Panc1 (cell line): ENCODE results near the gene HSF2. TPM values are rescaled to one million over a fixed set of nuclear protein-coding genes. Genes with fewer than 3 reads are reported as not detected.

Source experiments
- ATAC-seq: fragments of 200-7000 bp; cut with Tn5 transposase; 2 replicates; pipeline ENCODE4 v1.9.1; 2020; ENCODE audit warnings: mild to moderate bottlenecking, moderate library complexity
- BruUV-seq: library from RNA; stranded (reverse); fragments of 400-500 nt; replicated peaks from 2 replicates; lab custom pipeline; 2021; lab: Mats Ljungman, UMichigan
- CTCF ChIA-PET: fragments of 300-600 bp; sonication (Branson Sonifier 250); formaldehyde crosslinking; loops from one replicate; lab custom pipeline; 2022; ENCODE audit warnings: antibody characterized with exemption; lab: Charles Lee
- POLR2A ChIA-PET: fragments of 300-600 bp; sonication (Branson Sonifier 250); formaldehyde crosslinking; loops from one replicate; lab custom pipeline; 2022; ENCODE audit warnings: antibody characterized with exemption; lab: Charles Lee
- DNase-seq: peaks from one replicate; pipeline ENCODE4 v3.0.0-alpha.2; 2010; ENCODE audit warnings: low read depth, low spot score
- H3K27ac ChIP-seq: 2 replicates; pipeline ENCODE4 v1.5.1; 2011; ENCODE audit warnings: mild to moderate bottlenecking, low read length, inconsistent platforms
- H3K27me3 ChIP-seq: fragments of 200-500 bp; sonication (Bioruptor generic); 2 replicates; pipeline ENCODE4 v1.6.0; 2014; ENCODE audit warnings: low read length, inconsistent platforms; ENCODE audit not compliant: control insufficient read depth, insufficient read depth
- H3K36me3 ChIP-seq: fragments of 200-500 bp; sonication (Bioruptor generic); 2 replicates; pipeline ENCODE4 v1.5.1; 2014; ENCODE audit warnings: inconsistent platforms, mild to moderate bottlenecking, low read length, moderate library complexity; ENCODE audit not compliant: control insufficient read depth, insufficient read depth
- H3K4me1 ChIP-seq: 2 replicates; pipeline ENCODE4 v1.5.1; 2011; ENCODE audit warnings: inconsistent platforms, mild to moderate bottlenecking, low read length, moderate library complexity; ENCODE audit not compliant: control insufficient read depth, insufficient read depth
- H3K4me3 ChIP-seq, 2 experiments: 2 replicates each; pipeline ENCODE4 v1.5.1; 2011 to 2012; ENCODE audit warnings: low read depth in 2 of 2, low read length in 2 of 2, mild to moderate bottlenecking in 2 of 2, inconsistent platforms in 1 of 2, moderate library complexity in 1 of 2
- H3K9me3 ChIP-seq: fragments of 200-500 bp; sonication (Bioruptor generic); 2 replicates; pipeline ENCODE4 v1.5.1; 2014; ENCODE audit warnings: low read depth, mild to moderate bottlenecking, inconsistent platforms, low read length, moderate library complexity; ENCODE audit not compliant: control insufficient read depth, insufficient read depth
- POLR2AphosphoS5 ChIP-seq: IDR thresholded peaks from 2 replicates; pipeline ENCODE4 v1.6.1; 2012; ENCODE audit warnings: mild to moderate bottlenecking, low read depth, low read length, moderate library complexity
- SIN3A ChIP-seq: IDR thresholded peaks from 2 replicates; pipeline ENCODE4 v1.6.1; 2012; ENCODE audit warnings: low read depth, mild to moderate bottlenecking, low read length, moderate library complexity, borderline replicate concordance; ENCODE audit not compliant: insufficient read depth
- TCF7L2 ChIP-seq: IDR thresholded peaks from 2 replicates; pipeline ENCODE4 v1.6.1; 2011; ENCODE audit warnings: mild to moderate bottlenecking, low read depth, low read length, inconsistent platforms
- in situ Hi-C: cut with HindIII; loops from 2 replicates; pipeline ENCODE4 v1.10.0; 2016; ENCODE audit warnings: low sequenced_read_pairs, low pct_unique_long_range_greater_than_20kb
- intact Hi-C: fragments of 100-400 bp; cut with micrococcal nuclease; formaldehyde crosslinking; loops from one replicate; pipeline ENCODE4 v1.10.0; 2022; ENCODE audit not compliant: unreplicated experiment
- total RNA-seq: library from RNA; stranded (reverse); gene quantifications from one replicate; pipeline ENCODE4 v1.2.1, GENCODE V29; 2021; ENCODE audit not compliant: unreplicated experiment
- TF ChIP-seq, protein P1 (sequence below), 2 experiments: IDR thresholded peaks; 2 replicates each; pipeline ENCODE4 v1.6.1; 2011 to 2012; ENCODE audit warnings: low read depth in 2 of 2, control low read depth in 1 of 2, low read length in 1 of 2, mild to moderate bottlenecking in 1 of 2, moderate library complexity in 1 of 2; ENCODE audit not compliant: insufficient read depth in 1 of 2
- TF ChIP-seq, protein P2 (sequence below): fragments of 450-650 bp; IDR thresholded peaks from 2 replicates; pipeline ENCODE4 v1.5.1; 2017; ENCODE audit warnings: mild to moderate bottlenecking

The HSF2 gene
- total RNA-seq, 1 experiment from 2014 or later, result 21.1 TPM

DNA sequence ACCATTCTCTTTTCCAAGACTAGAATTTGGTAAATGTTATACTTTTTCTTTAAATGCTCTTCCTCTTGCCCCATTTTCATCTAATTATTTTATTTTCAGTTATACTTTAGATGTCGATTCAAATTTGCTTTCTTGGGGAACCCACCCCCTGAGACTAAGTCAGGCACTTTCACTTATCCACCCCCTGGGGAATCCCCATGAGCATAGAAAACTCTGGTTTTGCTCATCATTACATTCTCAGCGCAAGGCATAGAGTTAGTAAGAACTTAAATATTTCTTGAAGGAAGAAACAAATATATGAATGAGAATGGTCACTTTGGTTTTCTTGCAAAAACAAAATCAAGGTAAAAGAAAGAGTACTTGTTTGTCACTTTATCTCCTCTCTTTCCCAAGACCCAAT lies 25.1 kb upstream of the HSF2 start:
- Histone ChIP-seq H3K4me3 (no peak overlapping the region), H3K27ac (no peak overlapping the region), H3K36me3 (no peaks in the 10 kb centered on the region), H3K9me3 (no peaks in the 10 kb centered on the region), H3K4me1 (no peaks in the 10 kb centered on the region), H3K27me3 (peaks cover 2% of the 10 kb centered on the region; the same call in 1 of the 2 replicates)
- BruUV-seq, result no TSS peak
- ATAC-seq (no peak), DNase-seq (no peak)
- TF ChIP-seq, protein P1, sequence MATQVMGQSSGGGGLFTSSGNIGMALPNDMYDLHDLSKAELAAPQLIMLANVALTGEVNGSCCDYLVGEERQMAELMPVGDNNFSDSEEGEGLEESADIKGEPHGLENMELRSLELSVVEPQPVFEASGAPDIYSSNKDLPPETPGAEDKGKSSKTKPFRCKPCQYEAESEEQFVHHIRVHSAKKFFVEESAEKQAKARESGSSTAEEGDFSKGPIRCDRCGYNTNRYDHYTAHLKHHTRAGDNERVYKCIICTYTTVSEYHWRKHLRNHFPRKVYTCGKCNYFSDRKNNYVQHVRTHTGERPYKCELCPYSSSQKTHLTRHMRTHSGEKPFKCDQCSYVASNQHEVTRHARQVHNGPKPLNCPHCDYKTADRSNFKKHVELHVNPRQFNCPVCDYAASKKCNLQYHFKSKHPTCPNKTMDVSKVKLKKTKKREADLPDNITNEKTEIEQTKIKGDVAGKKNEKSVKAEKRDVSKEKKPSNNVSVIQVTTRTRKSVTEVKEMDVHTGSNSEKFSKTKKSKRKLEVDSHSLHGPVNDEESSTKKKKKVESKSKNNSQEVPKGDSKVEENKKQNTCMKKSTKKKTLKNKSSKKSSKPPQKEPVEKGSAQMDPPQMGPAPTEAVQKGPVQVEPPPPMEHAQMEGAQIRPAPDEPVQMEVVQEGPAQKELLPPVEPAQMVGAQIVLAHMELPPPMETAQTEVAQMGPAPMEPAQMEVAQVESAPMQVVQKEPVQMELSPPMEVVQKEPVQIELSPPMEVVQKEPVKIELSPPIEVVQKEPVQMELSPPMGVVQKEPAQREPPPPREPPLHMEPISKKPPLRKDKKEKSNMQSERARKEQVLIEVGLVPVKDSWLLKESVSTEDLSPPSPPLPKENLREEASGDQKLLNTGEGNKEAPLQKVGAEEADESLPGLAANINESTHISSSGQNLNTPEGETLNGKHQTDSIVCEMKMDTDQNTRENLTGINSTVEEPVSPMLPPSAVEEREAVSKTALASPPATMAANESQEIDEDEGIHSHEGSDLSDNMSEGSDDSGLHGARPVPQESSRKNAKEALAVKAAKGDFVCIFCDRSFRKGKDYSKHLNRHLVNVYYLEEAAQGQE (IDR thresholded peaks at IDR 0.05; ENCODE audit: insufficient read depth in 1 of 2, low read depth in 2 of 2, low read length in 1 of 2), result no peak
- TF ChIP-seq POLR2AphosphoS5 (no peak), TCF7L2 (no peak), SIN3A (no peak)
- TF ChIP-seq, protein P2, sequence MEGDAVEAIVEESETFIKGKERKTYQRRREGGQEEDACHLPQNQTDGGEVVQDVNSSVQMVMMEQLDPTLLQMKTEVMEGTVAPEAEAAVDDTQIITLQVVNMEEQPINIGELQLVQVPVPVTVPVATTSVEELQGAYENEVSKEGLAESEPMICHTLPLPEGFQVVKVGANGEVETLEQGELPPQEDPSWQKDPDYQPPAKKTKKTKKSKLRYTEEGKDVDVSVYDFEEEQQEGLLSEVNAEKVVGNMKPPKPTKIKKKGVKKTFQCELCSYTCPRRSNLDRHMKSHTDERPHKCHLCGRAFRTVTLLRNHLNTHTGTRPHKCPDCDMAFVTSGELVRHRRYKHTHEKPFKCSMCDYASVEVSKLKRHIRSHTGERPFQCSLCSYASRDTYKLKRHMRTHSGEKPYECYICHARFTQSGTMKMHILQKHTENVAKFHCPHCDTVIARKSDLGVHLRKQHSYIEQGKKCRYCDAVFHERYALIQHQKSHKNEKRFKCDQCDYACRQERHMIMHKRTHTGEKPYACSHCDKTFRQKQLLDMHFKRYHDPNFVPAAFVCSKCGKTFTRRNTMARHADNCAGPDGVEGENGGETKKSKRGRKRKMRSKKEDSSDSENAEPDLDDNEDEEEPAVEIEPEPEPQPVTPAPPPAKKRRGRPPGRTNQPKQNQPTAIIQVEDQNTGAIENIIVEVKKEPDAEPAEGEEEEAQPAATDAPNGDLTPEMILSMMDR, result no peak
- ChIA-PET POLR2A (no interaction called here), CTCF (no interaction called here)
- in situ Hi-C loops (no loop called here), intact Hi-C loops (loop anchor here (10.0 kb wide), 2 partner anchors 310 to 940 kb away; partner anchors contain the start of gene GJA1)

DNA sequence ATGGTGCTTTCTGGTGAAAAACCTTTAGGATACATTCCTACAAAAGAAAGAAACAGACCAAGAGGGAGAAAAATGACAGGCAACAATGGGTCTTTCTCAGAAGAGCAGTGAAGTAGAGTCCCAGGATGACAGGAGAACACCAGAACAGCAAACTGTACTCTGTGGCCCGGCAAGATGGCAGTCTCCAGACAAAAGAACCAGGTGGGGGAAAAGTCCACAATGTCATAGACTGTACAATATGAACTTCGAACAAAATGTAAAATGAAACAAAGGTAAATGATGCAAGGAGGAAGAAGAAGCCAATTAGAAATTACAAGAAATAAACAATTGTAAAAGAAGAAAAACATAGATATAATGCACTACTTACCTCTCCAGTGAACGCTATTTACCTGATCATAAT lies 23.2 kb upstream of the HSF2 start:
- Histone ChIP-seq H3K36me3 (no peaks in the 10 kb centered on the region), H3K27ac (no peak overlapping the region), H3K4me3 (no peak overlapping the region; a peak in 1 of 4 replicates), H3K9me3 (no peaks in the 10 kb centered on the region), H3K27me3 (no peaks in the 10 kb centered on the region; the same call in 1 of the 2 replicates), H3K4me1 (no peaks in the 10 kb centered on the region)
- POLR2A ChIA-PET, result no interaction called here
- TF ChIP-seq TCF7L2 (no peak), POLR2AphosphoS5 (no peak)
- TF ChIP-seq, protein P2, result no peak
- DNase-seq (no peak), ATAC-seq (0 out of 2 replicates have a peak, but pooled peaks have one; percentile 12)
- in situ Hi-C loops (no loop called here), intact Hi-C loops (loop anchor here (10.0 kb wide), 2 partner anchors 311 to 941 kb away; partner anchors contain the start of gene GJA1)
- CTCF ChIA-PET, result no interaction called here
- BruUV-seq, result no TSS peak
